ENCODE data around the gene ABCC8.

Gene ABCC8

GRCh38 chr11:17513853-17514252 lies 37.2 kb upstream of the ABCC8 start:
- in situ Hi-C loops (cut with MboI; ENCODE audit: low sequenced_read_pairs, unreplicated experiment), result no loop called here
- DNase-seq (ENCODE audit: low spot score), result no peak
- no peak for TF ChIP-seq CTCF (IDR thresholded peaks at IDR 0.05; ENCODE audit: borderline replicate concordance, control extremely low read depth, extremely low read depth, insufficient read depth, missing control alignments)

- DNase-seq (ENCODE audit: low spot score), result no peak
- no peak for TF ChIP-seq CTCF (IDR thresholded peaks at IDR 0.05; ENCODE audit: borderline replicate concordance, control extremely low read depth, extremely low read depth, insufficient read depth, missing control alignments)
- in situ Hi-C loops (cut with MboI; ENCODE audit: low sequenced_read_pairs, unreplicated experiment), result no loop called here
Observed at GRCh38 chr11:17512101-17512500, 35.5 kb upstream of the ABCC8 start.

- TF ChIP-seq CTCF (IDR thresholded peaks at IDR 0.05; ENCODE audit: borderline replicate concordance, control extremely low read depth, extremely low read depth, insufficient read depth, missing control alignments), result no peak
- DNase-seq (ENCODE audit: low spot score), result no peak
- in situ Hi-C loops (cut with MboI; ENCODE audit: low sequenced_read_pairs, unreplicated experiment), result no loop called here
Observed at GRCh38 chr11:17511571-17511970, 34.9 kb upstream of the ABCC8 start.

- no peak for TF ChIP-seq CTCF (IDR thresholded peaks at IDR 0.05; ENCODE audit: borderline replicate concordance, control extremely low read depth, extremely low read depth, insufficient read depth, missing control alignments)
- DNase-seq (ENCODE audit: low spot score), result no peak
- in situ Hi-C loops (cut with MboI; ENCODE audit: low sequenced_read_pairs, unreplicated experiment), result no loop called here
Observed at GRCh38 chr11:17510507-17511206, 34.0 kb upstream of the ABCC8 start.

GRCh38 chr11:17508791-17509190 lies 32.1 kb upstream of the ABCC8 start:
- in situ Hi-C loops (cut with MboI; ENCODE audit: low sequenced_read_pairs, unreplicated experiment), result loop anchor here (10.0 kb wide), 1 partner anchor 274 kb away; no protein-coding TSS in a partner anchor
- no peak for TF ChIP-seq CTCF (IDR thresholded peaks at IDR 0.05; ENCODE audit: borderline replicate concordance, control extremely low read depth, extremely low read depth, insufficient read depth, missing control alignments)
- DNase-seq (ENCODE audit: low spot score), result no peak

GRCh38 chr11:17508306-17508705 lies 31.7 kb upstream of the ABCC8 start:
- in situ Hi-C loops (cut with MboI; ENCODE audit: low sequenced_read_pairs, unreplicated experiment), result loop anchor here (10.0 kb wide), 1 partner anchor 274 kb away; no protein-coding TSS in a partner anchor
- no peak for TF ChIP-seq CTCF (IDR thresholded peaks at IDR 0.05; ENCODE audit: borderline replicate concordance, control extremely low read depth, extremely low read depth, insufficient read depth, missing control alignments)

More at GRCh38 chr11:17508306-17508705, 31.7 kb upstream of the ABCC8 start:
- DNase-seq (ENCODE audit: low spot score), result no peak

Measured in GM13976 (cell line).